Measurements from ENCODE around the gene ALOX5AP.

DNA sequence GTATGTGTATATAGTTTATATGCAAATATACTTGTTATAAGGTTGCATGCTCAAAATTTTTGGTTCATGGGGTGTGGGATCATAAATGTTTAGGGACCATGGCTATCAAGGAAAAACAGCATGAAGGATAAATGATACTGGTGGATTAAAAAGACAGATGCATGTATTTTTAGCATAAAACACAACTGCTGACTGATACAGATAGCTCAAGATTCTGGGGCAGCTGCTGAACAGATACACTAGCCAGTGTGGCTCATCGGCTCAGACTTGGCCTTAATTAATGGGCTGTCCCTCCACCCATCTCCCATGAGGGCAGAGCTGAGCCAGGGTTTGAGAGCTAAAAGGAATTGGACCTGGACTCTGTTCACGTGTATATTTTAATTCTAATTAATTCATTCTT, 11.4 kb downstream of the ALOX5AP start:
- TF ChIP-seq, protein P1, sequence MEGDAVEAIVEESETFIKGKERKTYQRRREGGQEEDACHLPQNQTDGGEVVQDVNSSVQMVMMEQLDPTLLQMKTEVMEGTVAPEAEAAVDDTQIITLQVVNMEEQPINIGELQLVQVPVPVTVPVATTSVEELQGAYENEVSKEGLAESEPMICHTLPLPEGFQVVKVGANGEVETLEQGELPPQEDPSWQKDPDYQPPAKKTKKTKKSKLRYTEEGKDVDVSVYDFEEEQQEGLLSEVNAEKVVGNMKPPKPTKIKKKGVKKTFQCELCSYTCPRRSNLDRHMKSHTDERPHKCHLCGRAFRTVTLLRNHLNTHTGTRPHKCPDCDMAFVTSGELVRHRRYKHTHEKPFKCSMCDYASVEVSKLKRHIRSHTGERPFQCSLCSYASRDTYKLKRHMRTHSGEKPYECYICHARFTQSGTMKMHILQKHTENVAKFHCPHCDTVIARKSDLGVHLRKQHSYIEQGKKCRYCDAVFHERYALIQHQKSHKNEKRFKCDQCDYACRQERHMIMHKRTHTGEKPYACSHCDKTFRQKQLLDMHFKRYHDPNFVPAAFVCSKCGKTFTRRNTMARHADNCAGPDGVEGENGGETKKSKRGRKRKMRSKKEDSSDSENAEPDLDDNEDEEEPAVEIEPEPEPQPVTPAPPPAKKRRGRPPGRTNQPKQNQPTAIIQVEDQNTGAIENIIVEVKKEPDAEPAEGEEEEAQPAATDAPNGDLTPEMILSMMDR (IDR thresholded peaks at IDR 0.05), result no peak
- TF ChIP-seq POLR2AphosphoS5 (IDR thresholded peaks at IDR 0.05), result no peak
